Stimulated activated CD8-positive, alpha-beta memory T cell treated with anti-CD3 and anti-CD28 coated beads, Interleukin-15, amount 100 ng/mL, for 24 hours (primary cell): Measurements from ENCODE around the gene SLC26A5.
"Not testable (repeated sequence)": the region's sequence is repeated elsewhere in the genome, so short reads cannot be mapped to it uniquely, and the experiment has no call there.

Experiments
- DNase-seq: peaks from one replicate; pipeline ENCODE4 v3.0.0-alpha.2; 2020; ENCODE audit warnings: low read depth

SLC26A5 gene, protein sequence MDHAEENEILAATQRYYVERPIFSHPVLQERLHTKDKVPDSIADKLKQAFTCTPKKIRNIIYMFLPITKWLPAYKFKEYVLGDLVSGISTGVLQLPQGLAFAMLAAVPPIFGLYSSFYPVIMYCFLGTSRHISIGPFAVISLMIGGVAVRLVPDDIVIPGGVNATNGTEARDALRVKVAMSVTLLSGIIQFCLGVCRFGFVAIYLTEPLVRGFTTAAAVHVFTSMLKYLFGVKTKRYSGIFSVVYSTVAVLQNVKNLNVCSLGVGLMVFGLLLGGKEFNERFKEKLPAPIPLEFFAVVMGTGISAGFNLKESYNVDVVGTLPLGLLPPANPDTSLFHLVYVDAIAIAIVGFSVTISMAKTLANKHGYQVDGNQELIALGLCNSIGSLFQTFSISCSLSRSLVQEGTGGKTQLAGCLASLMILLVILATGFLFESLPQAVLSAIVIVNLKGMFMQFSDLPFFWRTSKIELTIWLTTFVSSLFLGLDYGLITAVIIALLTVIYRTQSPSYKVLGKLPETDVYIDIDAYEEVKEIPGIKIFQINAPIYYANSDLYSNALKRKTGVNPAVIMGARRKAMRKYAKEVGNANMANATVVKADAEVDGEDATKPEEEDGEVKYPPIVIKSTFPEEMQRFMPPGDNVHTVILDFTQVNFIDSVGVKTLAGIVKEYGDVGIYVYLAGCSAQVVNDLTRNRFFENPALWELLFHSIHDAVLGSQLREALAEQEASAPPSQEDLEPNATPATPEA

DNA sequence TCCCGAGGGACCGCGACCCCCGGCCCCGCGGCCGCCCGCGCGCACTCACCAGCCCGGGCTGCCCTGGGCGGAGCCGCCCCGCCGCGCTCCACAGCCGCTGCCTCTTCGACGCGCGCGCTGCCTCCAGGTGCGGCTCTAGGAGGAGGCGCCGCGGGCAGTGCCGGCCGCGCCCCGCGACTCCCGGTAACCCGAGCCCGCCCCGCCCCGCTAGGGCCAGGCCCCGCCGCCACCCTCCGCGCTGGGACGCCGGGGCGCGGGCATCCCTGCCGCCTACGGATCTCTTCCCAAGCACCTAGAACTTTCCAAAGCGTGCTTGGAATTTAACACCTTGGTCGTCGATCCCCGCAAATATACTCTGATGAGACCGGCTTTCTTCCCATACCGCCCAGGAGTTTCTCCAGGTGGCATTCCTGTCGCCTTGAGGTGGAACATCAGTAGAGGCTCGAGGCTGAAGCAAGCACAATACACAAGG lies at the start of gene SLC26A5:
SLC26A5 (minus strand) TSS at position 159 of the 472 bp plus-strand sequence. CDS start 24,693 bp downstream, outside the sequence.
- no peak for DNase-seq

DNA sequence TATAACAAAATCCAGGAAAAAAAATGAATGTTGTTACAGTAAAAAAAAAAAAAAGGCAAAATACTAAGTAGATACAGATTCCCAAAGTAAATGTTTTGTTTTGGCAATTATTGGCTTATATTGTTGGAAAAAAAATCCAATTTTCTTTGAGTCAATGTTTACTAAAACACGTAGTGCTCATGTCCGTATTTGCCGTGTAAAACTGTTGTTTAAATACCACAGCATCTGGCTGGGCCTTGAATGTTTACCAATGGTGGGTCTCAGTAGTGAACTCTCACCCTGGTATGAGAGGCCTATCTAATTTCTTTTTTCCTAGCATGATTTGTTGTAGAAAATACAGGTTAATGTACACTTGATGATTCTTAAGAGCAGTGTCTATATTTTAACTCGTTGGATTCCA lies 41.4 kb upstream of the SLC26A5 start:
- no peak for DNase-seq

DNA sequence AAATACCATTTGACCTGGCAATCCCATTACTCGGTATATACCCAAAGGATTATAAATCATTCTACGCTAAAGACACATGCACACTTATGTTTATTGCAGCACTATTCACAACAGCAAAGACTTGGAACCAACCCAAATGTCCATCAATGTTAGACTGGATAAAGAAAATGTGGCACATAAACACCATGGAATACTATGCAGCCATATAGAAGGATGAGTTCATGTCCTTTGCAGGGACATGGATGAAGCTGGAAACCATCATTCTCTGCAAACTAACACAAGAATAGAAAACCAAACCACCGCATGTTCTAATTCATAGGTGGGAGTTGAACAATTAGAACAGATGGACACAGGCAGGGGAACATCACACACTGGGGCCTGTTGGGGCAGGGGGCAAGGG lies 40.9 kb upstream of the SLC26A5 start:
- DNase-seq = not testable (repeated sequence)

DNA sequence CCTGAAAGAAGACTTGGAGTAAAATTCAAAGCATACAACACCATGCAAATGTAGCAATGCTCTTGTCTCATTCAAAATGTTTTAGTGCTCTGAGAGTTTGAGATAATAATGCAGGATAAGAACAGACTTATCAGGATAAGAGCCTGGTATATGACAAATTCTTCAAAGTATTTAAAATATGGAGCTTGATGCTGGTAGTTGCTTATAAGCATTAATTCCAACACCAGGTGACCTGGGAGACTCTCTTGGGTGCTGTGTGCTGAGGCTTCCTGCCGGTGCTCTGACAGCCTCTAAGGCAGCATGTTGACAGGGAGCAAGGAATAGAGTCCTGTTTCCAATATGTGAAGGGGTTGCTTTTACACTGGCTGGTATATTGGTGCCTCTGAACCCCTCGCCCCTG lies 34.8 kb upstream of the SLC26A5 start:
- DNase-seq = no peak

DNA sequence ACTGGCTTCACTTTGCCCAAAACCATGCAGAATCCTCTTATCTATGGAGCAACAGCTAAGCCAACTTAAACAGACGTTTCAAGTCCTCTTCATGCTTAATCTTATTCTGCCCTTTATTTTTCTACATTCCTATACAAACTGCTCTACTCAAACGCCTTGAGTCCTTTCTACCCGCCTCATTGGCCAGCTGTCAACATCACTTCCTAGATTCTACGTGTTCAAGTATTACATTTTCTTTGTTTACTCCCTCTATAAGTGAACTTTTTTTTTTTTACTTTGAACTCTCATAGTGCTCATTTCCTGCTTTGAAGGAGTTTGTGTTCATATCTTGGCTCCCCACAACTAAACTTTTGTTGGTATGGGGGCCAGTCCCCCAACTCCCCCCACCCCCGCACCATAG lies 28.9 kb upstream of the SLC26A5 start:
- no peak for DNase-seq

DNA sequence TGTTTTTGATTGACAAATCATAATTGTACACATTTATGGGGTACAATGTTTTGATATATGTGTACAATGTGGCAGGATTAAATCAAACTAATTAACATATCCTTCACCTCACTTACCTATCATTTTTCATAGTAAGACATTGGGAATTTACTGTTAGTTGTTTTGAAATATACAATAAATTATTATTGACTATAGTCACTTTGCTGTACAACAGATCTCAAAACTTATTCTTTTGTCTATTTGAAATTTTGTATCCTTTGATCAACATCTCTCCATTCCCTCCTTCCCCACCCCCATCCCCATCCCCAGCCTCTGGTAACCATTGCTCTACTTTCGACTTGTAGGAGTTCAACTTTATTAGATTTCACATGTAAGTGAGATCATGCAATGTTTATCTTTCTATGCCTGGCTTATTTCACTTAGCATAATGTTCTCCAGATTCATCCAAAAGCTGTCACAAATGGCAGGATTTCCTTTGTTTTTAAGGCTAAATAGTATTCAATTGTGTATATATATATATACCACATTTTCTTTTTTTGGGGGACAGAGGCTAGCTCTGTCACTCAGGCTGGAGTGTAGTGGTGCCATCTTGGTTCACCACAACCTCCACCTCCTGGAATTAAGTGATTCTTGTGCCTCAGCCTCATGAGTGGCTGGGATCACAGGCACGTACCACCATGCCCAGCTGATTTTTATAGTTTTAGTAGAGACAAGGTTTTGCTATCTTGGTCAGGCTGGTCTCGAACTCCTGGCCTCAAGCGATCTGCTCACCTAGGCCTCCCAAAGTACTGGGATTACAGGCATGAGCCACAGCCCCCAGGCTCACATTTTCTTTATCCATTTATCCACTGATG lies 23.3 kb upstream of the SLC26A5 start:
- DNase-seq = no peak

DNA sequence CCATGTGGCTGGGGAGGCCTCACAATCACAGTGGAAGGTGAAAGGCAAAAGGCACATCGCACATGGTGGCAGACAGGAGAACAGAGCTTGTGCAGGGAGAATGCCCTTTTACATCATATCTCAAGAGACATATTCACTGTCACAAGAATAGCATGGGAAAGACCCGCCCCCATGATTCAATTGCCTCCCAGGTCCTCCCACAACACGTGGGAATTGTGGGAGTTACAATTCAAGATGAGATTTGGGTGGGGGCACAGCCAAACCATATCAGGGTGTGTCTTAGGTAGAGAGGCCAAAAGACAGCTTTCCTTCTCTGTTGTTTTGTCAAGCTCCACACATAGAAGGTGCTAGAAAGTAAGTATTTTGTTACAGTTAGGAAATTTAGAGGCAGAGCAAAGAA lies 20.8 kb upstream of the SLC26A5 start:
- DNase-seq = no peak

DNA sequence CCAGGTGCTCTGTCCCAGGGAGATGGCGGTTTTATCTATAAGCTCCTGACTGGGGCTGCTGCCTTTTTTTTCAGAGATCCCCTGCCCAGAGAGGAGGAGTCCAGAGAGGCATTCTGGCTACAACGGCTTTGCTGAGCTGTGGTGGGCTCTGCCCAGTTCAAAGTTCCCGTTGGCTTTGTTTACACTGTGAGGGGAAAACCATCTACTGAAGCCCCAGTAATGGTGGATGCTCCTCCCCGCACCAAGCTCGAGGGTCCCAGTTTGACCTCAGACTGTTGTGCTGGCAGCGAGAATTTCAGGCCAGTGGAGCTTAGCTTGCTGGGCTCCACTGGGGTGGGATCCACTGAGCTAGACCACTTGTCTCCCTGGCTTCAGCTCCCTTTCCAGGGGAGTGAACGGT lies 16.4 kb upstream of the SLC26A5 start:
- no peak for DNase-seq

DNA sequence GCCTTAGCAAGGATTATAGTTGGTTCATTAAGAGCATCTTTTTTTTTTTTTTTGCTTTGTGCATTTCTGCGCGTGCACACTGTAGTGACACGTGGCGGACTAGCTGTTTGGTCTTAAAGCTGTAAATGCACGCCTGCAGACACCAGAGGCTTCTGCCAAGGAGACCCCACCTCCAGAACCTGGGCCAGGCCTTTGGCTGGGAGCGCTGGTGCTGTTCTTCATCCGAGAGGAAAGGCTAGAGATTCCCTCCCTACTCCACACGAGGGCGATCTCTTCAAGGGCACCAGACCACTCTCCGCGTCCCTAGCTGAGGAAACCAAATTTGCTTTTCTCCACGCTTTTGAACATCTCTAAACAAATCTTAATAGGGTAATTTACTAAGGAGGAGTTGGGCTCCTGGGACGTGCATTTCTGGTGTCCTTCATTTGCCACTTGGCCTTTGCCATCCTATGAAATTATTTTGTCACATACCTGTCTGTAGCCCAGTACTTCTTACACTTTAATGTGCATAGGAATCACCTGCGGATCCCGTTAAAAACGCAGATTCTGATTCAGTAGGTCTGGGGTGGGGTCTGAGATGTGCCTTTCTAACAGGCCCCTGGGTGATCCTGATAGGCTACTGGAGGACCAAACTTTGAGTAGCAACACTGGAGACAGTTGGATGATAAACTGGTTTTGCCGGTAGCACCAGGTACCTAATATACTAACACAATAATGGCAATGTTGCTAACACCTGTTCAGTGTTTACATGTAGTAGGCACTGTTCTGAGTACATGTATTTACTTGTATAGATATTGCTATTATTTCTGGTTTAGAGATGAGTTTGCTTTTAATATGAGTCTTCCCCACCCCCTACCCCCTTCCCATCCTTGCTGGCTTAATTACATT lies 1.3 kb upstream of the SLC26A5 start:
- DNase-seq = no peak

DNA sequence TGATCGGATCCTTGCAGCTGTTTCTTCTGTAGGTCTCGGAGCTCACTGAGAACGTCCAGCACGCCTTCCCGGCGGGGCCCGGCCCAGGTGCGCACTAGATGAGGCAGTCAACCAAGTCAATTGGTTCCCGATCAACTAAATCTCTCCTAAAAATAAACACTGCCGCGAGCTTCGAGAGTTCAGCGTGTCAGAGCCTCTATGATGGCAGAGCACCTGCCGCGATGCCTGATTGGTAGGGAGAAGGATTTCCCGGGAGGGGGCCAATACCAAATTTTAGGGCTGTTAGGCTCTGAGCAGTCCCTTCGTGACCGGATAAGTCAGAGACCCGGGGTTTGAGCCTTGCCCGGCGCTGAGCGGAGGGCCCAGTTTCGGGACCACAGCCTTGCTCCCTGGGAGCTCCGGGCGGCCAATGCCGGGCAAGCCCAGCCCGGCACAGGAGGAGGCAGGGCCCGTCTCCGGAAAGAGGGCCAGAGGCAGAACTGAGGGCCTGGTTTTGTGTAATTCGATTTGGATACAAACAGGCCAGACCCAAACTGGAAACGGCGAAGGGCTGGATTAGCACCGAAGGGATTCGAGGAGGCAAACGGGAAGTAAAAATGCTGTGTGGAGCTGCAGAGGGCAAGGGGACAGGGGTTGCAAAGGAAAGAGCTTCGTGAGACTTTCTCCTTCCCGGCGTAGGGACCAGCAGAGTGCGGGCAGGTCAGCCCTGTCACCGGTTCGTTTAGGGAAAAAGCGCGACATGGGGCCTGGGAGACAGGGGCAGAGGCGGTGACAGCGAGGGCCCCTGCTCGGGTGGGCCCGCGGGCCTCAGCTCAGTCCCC lies 569 bp downstream of the SLC26A5 start:
- DNase-seq = no peak

DNA sequence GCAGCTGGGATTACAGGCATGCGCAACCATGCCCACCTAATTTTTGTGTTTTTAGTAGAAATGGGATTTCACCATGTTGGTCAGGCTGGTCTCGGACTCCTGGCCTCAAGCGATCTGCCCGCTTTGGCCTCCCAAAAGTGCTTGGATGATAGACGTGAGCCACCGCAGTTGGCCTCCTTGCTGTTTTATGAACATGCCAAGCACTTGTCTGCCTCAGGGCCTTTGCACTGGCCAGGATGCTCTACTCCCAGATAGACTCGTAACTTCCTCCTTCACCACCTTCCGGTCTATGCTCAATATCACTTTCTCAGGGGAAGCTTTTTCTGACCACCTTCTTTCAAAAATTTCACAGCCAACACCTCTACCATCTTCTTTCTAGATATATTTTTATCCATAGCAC lies 6.3 kb downstream of the SLC26A5 start:
- DNase-seq = no peak

DNA sequence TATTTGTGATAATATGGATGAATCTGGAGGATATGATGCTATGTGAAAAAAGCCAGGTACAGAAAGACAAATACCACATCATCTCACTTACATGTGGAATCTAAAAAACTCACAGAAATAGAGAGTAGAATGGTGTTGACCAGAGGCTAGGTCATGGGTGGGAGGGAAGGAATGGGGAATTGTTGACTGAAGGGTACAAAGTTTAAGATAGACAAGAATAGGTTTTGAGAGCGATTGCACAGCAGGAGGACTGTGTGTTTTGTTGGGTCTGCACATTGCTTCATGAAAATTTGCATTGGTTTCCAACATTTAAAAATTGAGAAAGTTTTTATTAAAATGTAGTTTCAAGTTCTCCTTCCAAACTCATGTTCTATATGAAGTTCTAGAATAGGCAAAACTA lies 8.4 kb downstream of the SLC26A5 start:
- no peak for DNase-seq

DNA sequence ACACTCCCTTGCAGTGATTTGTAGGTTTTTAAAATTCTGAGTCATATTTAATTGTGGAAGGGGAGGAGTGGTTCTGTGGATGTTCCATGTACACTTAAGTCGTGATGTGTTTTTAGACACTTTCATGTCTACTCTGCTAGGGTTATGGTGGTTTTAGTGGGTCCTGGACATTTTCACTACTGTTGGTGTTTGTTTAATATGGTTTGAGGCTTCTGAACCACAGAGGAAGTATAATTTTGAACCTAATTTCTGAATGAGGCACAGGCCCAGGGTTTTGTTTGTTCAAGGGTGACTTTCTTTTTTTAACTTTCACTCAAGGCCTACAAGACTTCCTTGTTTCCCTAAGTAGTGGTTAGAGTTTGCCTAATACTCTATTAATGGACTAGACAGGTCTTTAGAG lies 13.3 kb downstream of the SLC26A5 start:
- DNase-seq = no peak

DNA sequence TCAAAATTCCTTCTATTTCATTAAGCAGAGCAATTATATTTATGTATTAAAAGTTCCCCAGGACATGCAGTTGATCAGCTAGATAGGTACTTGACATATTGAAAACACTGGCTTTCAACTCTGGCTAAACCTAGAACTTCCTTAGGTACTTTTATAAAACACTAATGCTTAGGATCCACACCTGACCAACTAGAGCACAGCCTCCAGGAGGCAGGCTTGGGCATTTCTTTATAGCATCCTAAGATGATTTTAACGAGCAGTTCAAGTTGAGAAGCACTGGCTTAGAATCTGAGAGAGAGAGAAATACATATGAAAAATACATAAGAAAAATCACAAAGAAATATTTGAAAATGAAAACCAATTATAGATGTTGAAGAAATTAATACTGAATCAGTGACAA lies 20.8 kb downstream of the SLC26A5 start:
- DNase-seq = no peak

DNA sequence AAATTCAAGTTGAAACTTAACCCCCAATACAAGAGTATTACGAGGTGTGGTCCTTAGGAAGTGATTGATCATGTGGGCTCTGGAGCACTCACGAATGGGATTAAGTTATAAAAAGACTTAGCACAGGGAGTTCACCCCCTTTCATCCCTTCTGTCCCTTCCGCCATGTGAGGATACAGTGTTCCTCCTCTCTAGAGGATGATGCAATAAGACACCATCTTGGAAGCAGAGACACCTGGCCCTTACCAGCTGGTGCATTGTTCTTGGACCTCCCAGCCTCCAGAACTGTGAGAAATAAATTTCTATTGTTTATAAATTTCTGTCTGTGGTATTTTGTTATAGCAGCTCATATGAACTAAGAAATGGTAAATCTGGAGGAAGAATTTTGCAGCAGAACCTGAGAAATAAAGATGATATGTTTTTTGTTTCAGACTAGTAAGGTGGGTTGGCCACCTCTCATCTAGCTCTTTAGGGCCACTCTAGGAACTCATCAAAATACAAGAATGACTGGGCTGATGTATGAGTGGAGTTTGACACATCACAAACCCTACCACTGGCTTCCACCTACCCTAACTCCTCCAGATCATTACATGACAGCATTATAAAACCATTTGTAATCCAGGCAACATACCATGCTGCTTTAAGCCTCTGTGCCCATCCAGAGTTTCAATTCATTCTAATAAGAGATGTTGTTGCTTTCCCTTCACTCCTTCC lies 22.4 kb downstream of the SLC26A5 start:
- DNase-seq = no peak

DNA sequence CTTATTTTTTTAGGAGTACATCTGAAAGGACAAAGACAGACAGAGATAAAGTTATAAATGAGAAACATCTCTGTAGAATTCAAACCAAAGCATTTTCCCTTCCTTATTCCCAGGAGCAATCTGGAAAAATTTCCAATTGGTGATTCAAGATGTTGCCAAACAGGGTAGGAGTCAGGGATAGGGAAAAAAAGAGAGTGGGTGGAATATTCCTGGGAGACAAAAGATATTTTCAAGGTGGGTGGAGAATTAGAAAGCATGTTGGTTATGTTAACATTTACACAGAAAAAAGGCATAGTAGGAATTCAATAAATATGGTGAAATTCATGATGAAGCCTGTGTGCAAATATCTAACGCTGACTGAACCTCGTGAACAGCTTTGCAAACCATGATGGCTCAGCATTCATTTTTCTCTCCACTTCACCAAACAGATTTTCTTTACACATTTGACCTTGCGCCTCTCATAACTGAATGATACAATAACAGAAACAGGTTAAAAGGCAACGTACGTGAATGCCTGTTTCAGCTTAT lies 25.1 kb downstream of the SLC26A5 start:
- no peak for DNase-seq

DNA sequence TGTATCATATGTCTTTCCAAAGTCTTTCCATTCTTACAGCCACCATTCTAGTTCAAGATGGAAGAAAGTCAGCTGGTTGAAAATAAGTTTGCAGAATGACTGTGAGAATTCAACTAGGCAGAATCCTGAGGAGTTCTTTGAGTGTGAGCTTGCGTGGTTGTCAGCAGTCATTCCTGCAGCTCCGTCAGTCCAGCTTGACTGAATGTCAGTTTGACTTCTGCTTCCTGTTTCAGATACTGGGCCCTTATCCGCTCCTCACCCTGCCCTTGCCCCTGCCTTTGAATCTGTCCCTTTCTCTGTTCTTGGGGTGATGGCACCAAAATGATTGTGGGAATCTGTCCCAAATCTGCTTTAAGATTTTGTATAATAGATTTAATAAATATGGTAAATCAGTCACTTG lies 27.8 kb downstream of the SLC26A5 start:
- no peak for DNase-seq

DNA sequence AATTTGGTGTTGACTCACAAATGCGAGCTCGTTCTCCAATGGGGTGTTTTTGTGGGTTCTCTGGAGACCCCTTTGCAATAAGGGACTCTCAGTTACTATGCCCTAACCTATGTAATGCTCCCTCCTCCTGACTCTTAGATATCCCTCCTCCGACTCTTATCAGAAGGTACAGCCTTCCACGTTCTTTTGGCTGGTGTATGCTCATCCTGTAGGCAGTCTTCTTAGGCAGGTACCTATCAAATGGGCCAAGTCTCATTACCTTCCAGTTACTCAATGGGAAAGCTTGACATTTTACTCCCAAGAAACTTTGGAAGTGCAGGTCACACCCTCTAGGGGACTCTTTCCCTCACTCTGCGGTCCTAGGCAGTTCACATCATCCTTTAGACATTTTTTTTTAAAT lies 32.6 kb downstream of the SLC26A5 start:
- DNase-seq = no peak

DNA sequence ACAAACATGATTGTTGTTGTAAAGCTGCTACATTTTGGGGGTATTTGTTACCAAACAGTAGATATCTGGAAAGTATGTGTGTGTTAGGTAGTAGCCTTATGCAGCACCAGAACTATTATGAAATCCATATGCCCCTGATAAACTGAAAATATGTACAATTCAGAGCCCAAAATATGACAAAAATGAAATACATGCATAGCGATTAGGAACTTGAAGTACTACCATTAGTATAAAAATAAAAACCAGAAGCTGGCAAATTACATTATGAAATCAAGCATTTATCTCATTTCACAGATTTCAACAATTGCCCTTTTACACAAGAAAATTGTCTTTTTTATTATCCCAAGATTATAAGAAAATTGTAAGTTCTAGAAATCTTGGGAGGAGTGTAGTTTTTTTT lies 33.9 kb downstream of the SLC26A5 start:
- DNase-seq = no peak
